ENCODE results near the gene GPR155.

GRCh38 chr2:174527101-174527721, 40.4 kb upstream of the GPR155 start:
- TF ChIP-seq CTCF (conservative IDR thresholded peaks at IDR 0.05; ENCODE audit: low read length) (no peak), EZH2phosphoT487 (IDR thresholded peaks at IDR 0.05; ENCODE audit: borderline replicate concordance, low read depth, low read length) (no peak)
